Activated CD4-positive, alpha-beta memory T cell treated with anti-CD3 and anti-CD28 coated beads, Interleukin-2, amount 10 ng/mL, durations not matched to agents 7 days and 5 days (primary cell): Measurements from ENCODE around the gene ACSS3. TPM values are rescaled to one million over a fixed set of nuclear protein-coding genes. Genes with fewer than 3 reads are reported as not detected.
"Not testable (repeated sequence)": the region's sequence is repeated elsewhere in the genome, so short reads cannot be mapped to it uniquely, and the experiment has no call there.

ENCODE experiments used
- CTCF ChIA-PET: fragments of 350-600 bp; sonication (Branson Sonifier 250); formaldehyde crosslinking; loops from one replicate; lab custom pipeline; 2021; ENCODE audit warnings: antibody characterized with exemption, inconsistent platforms; lab: Charles Lee
- POLR2A ChIA-PET: fragments of 350-600 bp; sonication (Branson Sonifier 250); formaldehyde crosslinking; loops from one replicate; lab custom pipeline; 2021; ENCODE audit warnings: antibody characterized with exemption; lab: Charles Lee
- DNase-seq: peaks from one replicate; pipeline ENCODE4 v3.0.0-alpha.2; 2020
- H3K27ac Mint-ChIP-seq: one replicate; pipeline ENCODE4 v1.8.0; 2021; ENCODE audit warnings: mild to moderate bottlenecking, mixed read lengths
- H3K27me3 Mint-ChIP-seq: one replicate; pipeline ENCODE4 v1.8.0; 2021; ENCODE audit warnings: mixed read lengths
- H3K36me3 Mint-ChIP-seq: one replicate; pipeline ENCODE4 v1.8.0; 2021; ENCODE audit warnings: low read depth, mixed read lengths
- H3K4me1 Mint-ChIP-seq: one replicate; pipeline ENCODE4 v1.8.0; 2021; ENCODE audit warnings: mixed read lengths
- H3K4me3 Mint-ChIP-seq: one replicate; pipeline ENCODE4 v1.8.0; 2021; ENCODE audit warnings: mild to moderate bottlenecking, mixed read lengths
- H3K9me3 Mint-ChIP-seq: one replicate; pipeline ENCODE4 v1.8.0; 2021; ENCODE audit warnings: mixed read lengths
- total RNA-seq, 2 experiments: library from RNA; stranded (reverse); gene quantifications; one replicate each; pipeline ENCODE4 v1.2.3, GENCODE V29; 2021

ACSS3 gene
- total RNA-seq, 2 experiments from 2014 or later = not detected

GRCh38 chr12:81083018-81083417 is 5.1 kb downstream of the ACSS3 start:
- Mint-ChIP-seq H3K27me3 (peaks cover 6% of the 10 kb centered on the region), H3K36me3 (no peaks in the 10 kb centered on the region), H3K27ac (no peak overlapping the region), H3K4me1 (no peaks in the 10 kb centered on the region), H3K9me3 (peaks cover 10% of the 10 kb centered on the region), H3K4me3 (no peak overlapping the region)
- DNase-seq = no peak
- POLR2A ChIA-PET = no interaction called here
- CTCF ChIA-PET = no interaction called here

GRCh38 chr12:81083906-81084513 is 6.1 kb downstream of the ACSS3 start:
- H3K27ac Mint-ChIP-seq = no peak overlapping the region
- H3K36me3 Mint-ChIP-seq = no peaks in the 10 kb centered on the region
- peaks cover 10% of the 10 kb centered on the region for H3K9me3 Mint-ChIP-seq
- no peak for DNase-seq
- H3K4me1 Mint-ChIP-seq = no peaks in the 10 kb centered on the region
- POLR2A ChIA-PET = no interaction called here
- no peak overlapping the region for H3K4me3 Mint-ChIP-seq
- CTCF ChIA-PET = no interaction called here
- H3K27me3 Mint-ChIP-seq = no peaks in the 10 kb centered on the region

GRCh38 chr12:81084811-81085350 is 7.0 kb downstream of the ACSS3 start:
- Mint-ChIP-seq H3K4me1 (no peaks in the 10 kb centered on the region), H3K36me3 (no peaks in the 10 kb centered on the region), H3K4me3 (no peak overlapping the region), H3K9me3 (peaks cover 8% of the 10 kb centered on the region), H3K27ac (no peak overlapping the region), H3K27me3 (no peaks in the 10 kb centered on the region)
- ChIA-PET CTCF (no interaction called here), POLR2A (no interaction called here)
- no peak for DNase-seq

DNA sequence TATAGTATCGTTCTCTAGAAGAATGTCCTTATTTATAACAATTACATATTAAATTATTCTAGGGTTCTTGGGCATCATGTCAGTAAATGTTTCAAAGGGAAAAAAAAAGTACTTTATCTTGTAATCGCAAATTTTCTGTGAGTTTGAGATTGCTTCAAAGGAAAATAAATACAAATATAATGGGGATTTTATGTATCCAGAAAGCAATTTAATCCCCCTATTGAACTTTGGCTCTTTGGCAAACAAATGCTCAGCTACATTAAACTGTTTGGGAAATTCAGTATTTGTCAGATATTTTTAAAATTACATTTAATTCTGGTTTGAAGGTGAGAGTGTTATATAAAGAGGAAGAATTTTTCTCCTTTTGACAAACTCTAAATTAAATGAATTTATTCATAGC is 8.0 kb downstream of the ACSS3 start:
- Mint-ChIP-seq H3K36me3 (no peaks in the 10 kb centered on the region), H3K27me3 (no peaks in the 10 kb centered on the region), H3K4me3 (no peak overlapping the region), H3K4me1 (no peaks in the 10 kb centered on the region), H3K27ac (no peak overlapping the region), H3K9me3 (peaks cover 3% of the 10 kb centered on the region)
- ChIA-PET POLR2A (no interaction called here), CTCF (no interaction called here)
- no peak for DNase-seq

GRCh38 chr12:81086342-81086741 is 8.5 kb downstream of the ACSS3 start:
- no peak overlapping the region for H3K27ac Mint-ChIP-seq
- H3K4me3 Mint-ChIP-seq = no peak overlapping the region
- ChIA-PET POLR2A (no interaction called here), CTCF (no interaction called here)
- no peaks in the 10 kb centered on the region for H3K36me3 Mint-ChIP-seq
- H3K9me3 Mint-ChIP-seq = peaks cover 3% of the 10 kb centered on the region
- no peaks in the 10 kb centered on the region for H3K27me3 Mint-ChIP-seq
- H3K4me1 Mint-ChIP-seq = no peaks in the 10 kb centered on the region
- DNase-seq = no peak

GRCh38 chr12:81088221-81088620 is 10.3 kb downstream of the ACSS3 start:
- Mint-ChIP-seq H3K4me3 (no peak overlapping the region), H3K4me1 (no peaks in the 10 kb centered on the region), H3K9me3 (peaks cover 3% of the 10 kb centered on the region), H3K36me3 (no peaks in the 10 kb centered on the region), H3K27me3 (no peaks in the 10 kb centered on the region), H3K27ac (no peak overlapping the region)
- CTCF ChIA-PET = no interaction called here
- POLR2A ChIA-PET = no interaction called here
- no peak for DNase-seq

DNA sequence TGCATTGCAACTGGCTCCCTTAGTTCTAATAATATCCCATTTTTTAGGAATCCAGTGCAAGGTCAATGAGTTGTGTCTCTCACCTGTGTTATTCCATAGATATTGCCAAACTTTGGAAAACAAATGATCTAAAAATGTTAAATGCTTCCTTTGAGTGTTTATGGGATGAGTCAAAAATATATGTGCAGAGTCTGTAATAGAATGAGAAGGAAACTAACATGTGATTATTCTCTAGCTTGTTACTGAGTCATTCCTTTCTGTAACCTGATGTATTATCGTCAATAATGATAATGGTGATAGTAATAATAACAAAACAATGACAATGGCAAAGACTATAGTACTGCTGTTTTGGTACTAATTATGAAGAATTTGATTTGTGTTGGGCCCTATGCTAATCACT is 11.5 kb downstream of the ACSS3 start:
- no peaks in the 10 kb centered on the region for H3K27me3 Mint-ChIP-seq
- no peaks in the 10 kb centered on the region for H3K9me3 Mint-ChIP-seq
- ChIA-PET CTCF (no interaction called here), POLR2A (no interaction called here)
- H3K36me3 Mint-ChIP-seq = no peaks in the 10 kb centered on the region
- H3K4me1 Mint-ChIP-seq = no peaks in the 10 kb centered on the region
- H3K4me3 Mint-ChIP-seq = no peak overlapping the region
- H3K27ac Mint-ChIP-seq = no peak overlapping the region
- DNase-seq = no peak

- ChIA-PET CTCF (no interaction called here), POLR2A (no interaction called here)
- H3K9me3 Mint-ChIP-seq = no peaks in the 10 kb centered on the region
- no peak for DNase-seq
- H3K27me3 Mint-ChIP-seq = no peaks in the 10 kb centered on the region
- H3K27ac Mint-ChIP-seq = no peak overlapping the region
- H3K36me3 Mint-ChIP-seq = no peaks in the 10 kb centered on the region
- no peak overlapping the region for H3K4me3 Mint-ChIP-seq
- H3K4me1 Mint-ChIP-seq = no peaks in the 10 kb centered on the region
Measured at GRCh38 chr12:81092053-81092452, 14.2 kb downstream of the ACSS3 start.

DNA sequence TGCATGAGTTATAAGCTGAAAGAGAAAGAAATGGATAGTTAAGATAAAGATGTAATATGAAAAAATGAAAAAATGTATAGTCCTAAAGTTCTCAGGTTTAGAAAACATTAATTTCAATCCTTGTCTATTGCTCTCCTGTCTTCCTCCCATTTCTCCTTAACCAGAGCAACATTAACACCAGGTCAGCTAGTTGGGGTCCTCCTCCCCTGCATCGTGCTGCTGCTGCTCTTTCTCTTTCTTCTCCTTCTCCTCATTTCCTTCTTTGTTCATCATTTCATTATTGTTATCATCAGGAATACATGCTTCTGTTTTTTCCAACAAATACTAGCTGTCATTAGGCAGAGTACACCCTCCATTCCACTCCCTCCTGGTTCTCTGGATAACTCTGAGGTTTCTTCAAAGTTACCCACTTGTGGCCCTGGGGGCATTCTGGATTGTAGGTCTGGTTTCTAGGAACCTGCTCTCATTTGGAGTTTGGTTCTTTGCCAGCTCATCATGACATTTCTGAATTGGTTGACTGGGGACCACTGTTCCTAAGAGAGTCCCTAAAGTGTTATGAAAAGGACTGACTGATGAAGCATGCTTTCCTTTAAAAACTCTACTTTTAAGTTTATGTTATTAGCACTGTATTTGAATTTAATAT is 17.0 kb downstream of the ACSS3 start:
- CTCF ChIA-PET = no interaction called here
- no peak overlapping the region for H3K4me3 Mint-ChIP-seq

GRCh38 chr12:81095501-81096232 is 17.8 kb downstream of the ACSS3 start:
- DNase-seq = no peak
- H3K4me1 Mint-ChIP-seq = no peaks in the 10 kb centered on the region
- POLR2A ChIA-PET = no interaction called here
- H3K27me3 Mint-ChIP-seq = no peaks in the 10 kb centered on the region
- no peak overlapping the region for H3K27ac Mint-ChIP-seq
- CTCF ChIA-PET = no interaction called here
- peaks cover 5% of the 10 kb centered on the region for H3K9me3 Mint-ChIP-seq
- no peaks in the 10 kb centered on the region for H3K36me3 Mint-ChIP-seq
- H3K4me3 Mint-ChIP-seq = no peak overlapping the region

More for the DNA sequence above, 17.0 kb downstream of the ACSS3 start:
- DNase-seq = no peak
- Mint-ChIP-seq H3K36me3 (no peaks in the 10 kb centered on the region), H3K9me3 (peaks cover 3% of the 10 kb centered on the region), H3K4me1 (no peaks in the 10 kb centered on the region), H3K27me3 (no peaks in the 10 kb centered on the region), H3K27ac (no peak overlapping the region)
- POLR2A ChIA-PET = no interaction called here

- ChIA-PET POLR2A (no interaction called here), CTCF (no interaction called here)
- Mint-ChIP-seq H3K27ac (no peak overlapping the region), H3K36me3 (no peaks in the 10 kb centered on the region), H3K4me1 (no peaks in the 10 kb centered on the region), H3K4me3 (no peak overlapping the region), H3K27me3 (no peaks in the 10 kb centered on the region), H3K9me3 (peaks cover 5% of the 10 kb centered on the region)
- DNase-seq = no peak
Measured at GRCh38 chr12:81105687-81106086, 27.8 kb downstream of the ACSS3 start.

DNA sequence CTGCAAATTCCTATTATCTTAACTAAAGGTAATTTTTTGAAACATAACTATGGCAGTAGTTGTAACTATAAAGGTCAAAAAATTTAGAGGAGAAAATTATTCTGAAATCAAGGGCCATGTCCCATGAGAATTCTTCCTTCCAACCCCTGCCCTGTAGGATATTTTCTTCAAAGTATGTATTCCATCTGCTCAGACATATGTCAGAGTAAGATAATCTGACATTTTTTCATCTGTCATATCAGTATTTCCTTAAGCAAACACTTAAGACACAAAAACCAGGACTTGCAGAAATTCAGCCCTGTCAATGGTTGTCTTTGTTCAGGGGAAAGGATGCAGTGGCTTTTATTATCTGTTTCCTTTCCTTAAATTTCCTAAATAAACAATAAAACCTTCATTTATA is 36.3 kb downstream of the ACSS3 start:
- Mint-ChIP-seq H3K27ac (no peak overlapping the region), H3K27me3 (no peaks in the 10 kb centered on the region), H3K4me3 (no peak overlapping the region), H3K9me3 (peaks cover 4% of the 10 kb centered on the region), H3K36me3 (no peaks in the 10 kb centered on the region), H3K4me1 (no peaks in the 10 kb centered on the region)
- DNase-seq = no peak
- CTCF ChIA-PET = no interaction called here
- POLR2A ChIA-PET = no interaction called here

DNA sequence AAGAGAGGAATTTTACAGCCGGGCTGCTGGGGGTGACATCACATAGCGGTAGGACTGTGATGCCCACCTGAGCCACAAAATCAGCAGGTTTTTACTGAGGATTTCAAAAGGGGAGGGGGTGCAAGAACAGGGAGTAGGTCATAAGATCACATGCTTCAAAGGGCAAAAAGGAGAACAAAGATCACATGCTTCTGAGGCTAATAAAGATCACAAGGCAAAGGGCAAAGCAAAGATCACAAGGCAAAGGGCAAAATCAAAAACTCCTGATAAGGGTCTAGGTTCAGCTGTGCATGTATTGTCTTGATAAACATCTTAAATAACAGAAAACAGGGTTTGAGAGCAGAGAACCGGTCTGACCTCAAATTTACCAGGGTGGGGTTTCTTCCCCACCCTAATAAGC is 41.2 kb downstream of the ACSS3 start:
- H3K4me1 Mint-ChIP-seq, H3K4me3 Mint-ChIP-seq, CTCF ChIA-PET, POLR2A ChIA-PET, H3K27ac Mint-ChIP-seq, DNase-seq, H3K36me3 Mint-ChIP-seq, H3K27me3 Mint-ChIP-seq, H3K9me3 Mint-ChIP-seq: not testable (repeated sequence)
